Glomerular endothelial cell (primary cell): Measurements from ENCODE around the gene IL17C. TPM values are rescaled to one million over a fixed set of nuclear protein-coding genes. Genes with fewer than 3 reads are reported as not detected.
"Not testable (repeated sequence)": the region's sequence is repeated elsewhere in the genome, so short reads cannot be mapped to it uniquely, and the experiment has no call there.

Experiments used
- DNase-seq: peaks from one replicate; pipeline ENCODE4 v3.0.0-alpha.2; 2011; ENCODE audit warnings: low read depth, low spot score; ENCODE audit errors: extremely low read depth
- total RNA-seq: library from RNA; depleted of rRNA; stranded (reverse); fragments of >200 nt; gene quantifications from 2 replicates; pipeline ENCODE4 v1.2.3, GENCODE V29; 2015

Gene IL17C
- total RNA-seq, 1 donor from 2014 or later, result not detected

GRCh38 chr16:88608076-88608475, 30.3 kb upstream of the IL17C start:
- DNase-seq, result no peak

DNA sequence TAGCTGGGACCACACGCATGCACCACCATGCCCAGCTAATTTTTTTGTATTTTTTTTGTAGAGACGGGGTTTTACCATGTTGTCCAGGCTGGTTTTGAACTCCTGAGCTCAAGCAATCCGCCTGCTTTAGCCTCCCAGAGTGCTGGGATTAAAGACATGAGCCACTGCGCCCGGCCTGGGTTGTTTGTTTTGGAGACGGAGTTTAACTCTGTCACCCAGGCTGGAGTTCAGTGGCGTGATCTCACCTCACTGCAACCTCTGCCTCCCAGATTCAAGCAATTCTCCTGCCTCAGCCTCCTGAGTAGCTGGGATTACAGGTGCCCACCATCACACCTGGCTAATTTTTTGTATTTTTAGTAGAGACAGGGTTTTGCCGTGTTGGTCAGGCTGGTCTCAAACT, 28.9 kb upstream of the IL17C start:
- not testable (repeated sequence) for DNase-seq

DNA sequence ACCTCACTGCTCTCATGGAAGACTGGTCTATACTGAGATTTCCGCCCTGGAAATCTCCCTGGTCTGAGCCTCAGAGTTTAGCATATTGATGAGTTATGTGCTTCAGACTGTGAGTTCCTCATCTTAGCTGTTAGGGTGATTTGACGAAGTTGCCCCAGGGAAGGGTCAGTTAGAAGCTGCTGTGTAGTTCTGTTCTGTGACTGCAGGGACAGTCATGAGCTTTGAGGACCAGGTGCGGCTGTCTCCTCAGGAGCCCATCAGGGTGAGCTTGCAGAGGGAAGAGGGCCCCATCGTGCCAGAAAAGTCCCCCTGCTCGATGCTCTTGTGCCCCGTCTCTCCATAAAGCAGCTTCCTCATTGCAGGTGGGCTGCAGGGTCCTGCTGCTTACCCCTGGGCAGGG, 28.3 kb upstream of the IL17C start:
- DNase-seq, result no peak

GRCh38 chr16:88610909-88611812, 27.2 kb upstream of the IL17C start:
- no peak for DNase-seq

DNA sequence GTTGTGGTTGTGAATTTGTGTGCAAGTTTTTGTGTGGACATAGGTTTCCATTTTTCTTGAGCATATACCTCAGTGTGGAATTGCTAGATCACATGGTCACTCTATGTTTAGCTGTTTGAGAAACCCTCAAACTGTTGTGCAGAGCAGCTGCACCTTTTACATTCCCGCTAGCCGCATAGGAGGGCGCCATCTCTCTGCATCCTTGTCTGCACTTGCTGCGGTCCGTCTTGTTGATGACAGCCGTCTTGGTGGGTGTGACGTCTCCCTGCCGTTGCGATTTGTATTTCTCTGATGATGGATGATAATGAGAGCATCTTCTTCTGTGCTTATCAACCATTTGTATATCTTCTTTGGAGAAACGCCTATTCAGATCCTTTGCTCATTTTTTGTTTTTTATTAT, 25.1 kb upstream of the IL17C start:
- no peak for DNase-seq

DNA sequence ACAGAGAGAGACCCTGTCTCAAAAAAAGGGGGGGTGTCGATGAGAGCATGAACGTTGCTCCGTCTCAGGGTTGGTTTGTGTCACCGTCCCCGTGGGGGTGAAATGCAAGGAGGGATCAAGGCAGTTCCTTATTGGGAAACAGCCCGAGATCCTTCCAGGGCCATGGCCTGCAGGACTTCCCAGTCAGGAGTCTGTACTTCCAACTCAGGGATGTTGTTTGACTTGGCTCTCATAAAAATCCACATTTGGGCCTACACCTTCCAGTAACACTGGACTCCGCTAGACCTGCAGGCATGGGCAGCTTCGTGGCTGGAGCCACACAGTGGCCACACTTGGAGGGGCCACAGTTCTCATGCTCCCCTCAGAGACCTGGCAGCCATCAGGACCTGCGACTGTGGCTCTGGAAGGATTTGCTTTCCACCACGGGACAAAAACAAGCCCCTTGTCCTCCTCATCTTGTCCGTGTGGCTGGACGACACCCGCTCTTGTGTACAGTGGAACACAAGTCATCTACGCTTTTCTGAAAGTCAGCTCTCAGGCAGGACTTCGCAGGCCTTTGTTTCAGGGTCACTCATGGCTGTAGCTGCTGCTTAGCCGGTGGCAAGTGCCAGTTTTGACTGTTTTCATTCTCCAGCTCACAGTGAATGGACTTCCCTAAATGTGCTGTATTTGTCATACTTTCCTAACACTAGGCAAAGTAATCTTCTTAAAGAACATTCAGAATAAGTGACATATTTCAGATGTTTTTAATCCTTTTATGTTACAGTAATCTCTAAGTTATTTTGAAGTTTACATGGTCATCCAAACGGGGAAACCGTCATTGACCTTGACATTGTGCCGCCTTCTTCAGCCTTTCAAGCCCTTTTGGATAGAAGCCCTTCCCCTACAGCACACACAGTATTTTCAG, 24.2 kb upstream of the IL17C start:
- no peak for DNase-seq

GRCh38 chr16:88614818-88615580, 23.4 kb upstream of the IL17C start:
- DNase-seq, result no peak

GRCh38 chr16:88616320-88616719, 22.1 kb upstream of the IL17C start:
- DNase-seq, result no peak

- no peak for DNase-seq
These were observed 21.6 kb upstream of the IL17C start for GRCh38 chr16:88616736-88617135.

DNA sequence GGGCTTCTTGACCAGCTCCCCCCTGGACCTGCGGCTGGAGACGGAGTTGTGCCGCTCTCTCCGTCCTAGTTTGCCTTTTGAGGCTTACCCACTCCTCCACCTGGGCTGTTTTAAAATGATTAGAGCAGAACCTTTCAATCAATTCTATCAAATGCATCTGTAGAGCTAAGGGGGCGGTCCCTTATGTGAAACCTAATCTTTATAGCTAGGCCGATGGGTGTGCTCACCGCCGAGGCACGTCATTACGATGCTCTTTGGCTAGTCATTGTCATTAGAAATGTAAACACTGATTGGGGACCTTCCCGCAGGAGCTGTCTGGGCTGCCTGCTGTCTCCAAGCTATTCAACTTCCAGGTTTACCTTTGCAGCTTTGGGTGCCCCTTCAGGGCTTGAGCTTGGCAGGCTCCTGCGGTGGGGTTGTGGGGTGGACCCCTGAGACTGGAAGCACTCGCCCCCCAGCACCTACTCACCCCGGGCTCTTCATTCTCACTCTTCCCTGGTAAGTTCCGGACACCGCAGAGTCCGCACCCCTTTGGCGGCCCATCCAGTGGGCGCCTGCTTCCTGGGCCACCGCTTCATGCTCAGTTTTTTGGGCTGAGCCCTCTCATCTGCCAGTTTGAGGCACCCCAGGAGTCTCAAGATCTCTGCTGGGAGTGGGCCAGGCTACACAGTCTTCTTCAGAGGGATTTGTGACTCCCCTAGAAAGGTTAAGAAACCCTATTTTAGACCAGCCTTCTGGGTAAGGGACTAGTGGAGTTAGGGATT, 20.9 kb upstream of the IL17C start:
- no peak for DNase-seq

DNA sequence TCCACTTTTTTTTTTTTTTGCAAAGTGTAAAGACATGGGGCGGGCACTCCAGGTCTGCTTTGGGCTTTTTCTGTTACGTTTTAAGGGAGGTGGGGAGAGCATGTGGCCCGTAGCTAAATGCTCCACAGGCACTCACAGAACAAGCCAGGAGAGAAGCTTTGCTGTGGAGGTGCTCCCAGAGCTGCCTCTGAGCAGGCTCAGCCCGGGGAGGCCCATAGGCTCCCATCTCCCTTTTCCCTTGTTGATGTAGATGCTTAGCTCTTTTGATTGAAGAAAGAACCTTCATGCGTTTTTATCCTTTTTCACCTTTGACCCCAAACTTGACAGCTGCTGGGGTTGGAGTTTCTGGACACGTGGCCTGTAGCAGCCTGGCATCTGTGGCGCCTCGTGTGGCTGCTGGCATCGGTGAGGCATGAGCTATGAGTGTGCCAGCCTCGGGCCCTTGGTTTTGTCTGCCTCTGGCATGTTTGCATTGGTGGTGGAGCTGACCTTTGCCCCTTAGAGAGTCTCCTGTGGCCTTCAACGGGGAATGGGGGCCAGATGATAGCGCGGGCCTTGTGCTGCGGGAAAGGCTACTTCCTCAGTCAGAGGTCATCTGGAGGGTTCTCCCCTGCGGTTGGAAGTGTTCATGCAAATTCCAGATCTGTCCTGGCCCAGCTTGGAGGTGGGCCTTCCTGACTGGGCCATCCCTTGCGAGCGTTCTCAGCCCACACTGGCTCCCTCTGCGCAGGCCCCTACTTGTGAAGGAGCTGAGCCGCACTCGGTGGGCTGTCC, 20.0 kb upstream of the IL17C start:
- no peak for DNase-seq

GRCh38 chr16:88618956-88619667, 19.3 kb upstream of the IL17C start:
- DNase-seq, result no peak

- no peak for DNase-seq
These were observed 18.2 kb upstream of the IL17C start for GRCh38 chr16:88619859-88620815.

DNA sequence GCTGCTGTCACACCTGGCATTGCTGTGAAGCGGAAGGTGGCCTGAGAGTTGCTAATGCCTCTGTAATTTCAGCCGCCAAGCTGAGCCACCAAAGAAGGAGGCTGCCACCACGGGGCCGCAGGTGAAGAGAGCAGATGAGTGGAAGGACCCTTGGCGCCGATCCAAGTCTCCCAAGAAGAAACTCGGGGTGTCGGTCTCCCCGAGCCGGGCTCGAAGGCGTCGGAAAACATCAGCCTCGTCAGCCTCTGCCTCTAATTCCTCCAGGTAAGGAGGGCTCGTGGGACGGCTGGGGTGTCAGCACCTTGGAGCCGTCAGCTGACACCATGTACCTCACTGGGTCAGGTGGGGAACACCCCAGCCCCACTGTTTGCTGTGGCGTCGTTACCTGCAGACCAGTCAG, 16.2 kb upstream of the IL17C start:
- DNase-seq, result no peak

DNA sequence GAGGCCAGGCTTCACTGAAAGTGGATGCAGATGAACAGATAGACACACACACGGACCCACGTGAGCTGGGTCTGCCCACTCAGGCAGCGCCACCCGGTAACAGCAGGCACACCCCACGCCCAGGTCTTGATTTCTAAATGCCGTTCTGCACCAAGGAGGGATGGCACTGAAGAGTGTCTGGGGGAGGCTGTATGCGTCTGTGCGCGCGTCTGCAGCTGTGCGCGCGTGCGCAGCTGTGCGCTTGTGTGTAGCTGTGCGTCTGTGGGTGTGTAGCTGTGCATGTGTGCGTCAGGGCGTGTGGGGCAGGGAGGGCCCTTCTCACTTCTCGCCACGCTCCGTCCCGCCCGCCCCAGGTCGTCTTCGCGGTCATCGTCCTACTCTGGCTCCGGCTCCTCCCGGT, 15.5 kb upstream of the IL17C start:
- DNase-seq, result no peak

DNA sequence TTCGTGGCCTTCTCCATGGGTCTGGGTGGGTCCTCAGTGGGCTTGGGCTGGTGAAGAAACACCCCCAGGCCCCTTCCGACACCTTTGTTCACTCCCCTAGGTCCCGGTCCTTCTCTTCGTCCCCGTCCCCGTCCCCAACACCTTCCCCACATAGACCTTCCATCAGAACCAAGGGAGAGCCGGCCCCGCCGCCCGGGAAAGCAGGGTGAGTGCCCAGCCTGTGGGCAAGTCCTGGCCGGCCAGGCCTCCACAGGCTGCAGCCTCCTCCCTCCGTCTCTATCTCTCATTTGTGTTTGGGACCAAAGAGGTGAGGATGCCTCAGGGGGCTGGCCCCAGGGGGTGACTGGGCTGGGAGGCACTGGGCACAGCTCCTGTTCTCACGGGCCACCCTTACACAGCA, 14.5 kb upstream of the IL17C start:
- no peak for DNase-seq

DNA sequence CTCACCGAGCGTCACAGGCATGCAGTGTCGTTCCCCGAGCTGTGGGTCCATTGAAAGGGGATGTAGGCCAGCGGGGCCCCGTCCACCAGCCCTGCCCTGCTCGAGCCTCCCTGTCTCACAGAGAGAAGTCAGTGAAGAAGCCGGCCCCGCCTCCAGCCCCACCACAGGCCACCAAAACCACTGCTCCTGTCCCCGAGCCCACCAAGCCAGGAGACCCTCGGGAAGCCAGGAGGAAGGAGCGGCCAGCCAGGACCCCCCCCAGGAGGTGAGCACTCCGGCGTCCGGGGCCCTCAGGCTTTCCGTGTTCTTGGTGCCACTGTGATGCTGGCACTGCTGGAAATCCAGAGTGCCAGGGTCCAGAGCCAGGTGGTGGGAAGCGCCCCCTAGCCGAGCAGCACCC, 13.9 kb upstream of the IL17C start:
- DNase-seq, result no peak
